Activated CD4-positive, alpha-beta memory T cell treated with anti-CD3 and anti-CD28 coated beads for 36 hours (primary cell): ENCODE measurements around the gene APBA2. TPM values are rescaled to one million over a fixed set of nuclear protein-coding genes. Genes with fewer than 3 reads are reported as not detected.
"Not testable (repeated sequence)": the region's sequence is repeated elsewhere in the genome, so short reads cannot be mapped to it uniquely, and the experiment has no call there.

ENCODE experiments used
- CTCF ChIA-PET: fragments of 350-600 bp; sonication (Branson Sonifier 250); formaldehyde crosslinking; loops from one replicate; lab custom pipeline; 2021; ENCODE audit warnings: antibody characterized with exemption, inconsistent platforms; lab: Charles Lee
- POLR2A ChIA-PET: fragments of 350-600 bp; sonication (Branson Sonifier 250); formaldehyde crosslinking; loops from one replicate; lab custom pipeline; 2021; ENCODE audit warnings: antibody characterized with exemption; lab: Charles Lee
- DNase-seq: peaks from one replicate; pipeline ENCODE4 v3.0.0-alpha.2; 2020
- H3K27ac Mint-ChIP-seq: one replicate; pipeline ENCODE4 v1.8.0; 2021; ENCODE audit warnings: mixed read lengths
- H3K27me3 Mint-ChIP-seq: one replicate; pipeline ENCODE4 v1.8.0; 2021; ENCODE audit warnings: mixed read lengths
- H3K36me3 Mint-ChIP-seq: one replicate; pipeline ENCODE4 v1.8.0; 2021; ENCODE audit warnings: mixed read lengths
- H3K4me1 Mint-ChIP-seq: one replicate; pipeline ENCODE4 v1.8.0; 2021; ENCODE audit warnings: low read depth, mixed read lengths
- H3K4me3 Mint-ChIP-seq: one replicate; pipeline ENCODE4 v1.8.0; 2021; ENCODE audit warnings: mild to moderate bottlenecking, mixed read lengths
- H3K9me3 Mint-ChIP-seq: one replicate; pipeline ENCODE4 v1.8.0; 2021; ENCODE audit warnings: mixed read lengths
- intact Hi-C: fragments of 100-400 bp; cut with micrococcal nuclease; formaldehyde crosslinking; loops from one replicate; pipeline ENCODE4 v1.15.1; 2023
- total RNA-seq, 2 experiments: library from RNA; stranded (reverse); gene quantifications; one replicate each; pipeline ENCODE4 v1.2.3, GENCODE V29; 2021

Gene APBA2
- total RNA-seq, 2 experiments from 2014 or later = 6.4 to 8.9 TPM

DNA sequence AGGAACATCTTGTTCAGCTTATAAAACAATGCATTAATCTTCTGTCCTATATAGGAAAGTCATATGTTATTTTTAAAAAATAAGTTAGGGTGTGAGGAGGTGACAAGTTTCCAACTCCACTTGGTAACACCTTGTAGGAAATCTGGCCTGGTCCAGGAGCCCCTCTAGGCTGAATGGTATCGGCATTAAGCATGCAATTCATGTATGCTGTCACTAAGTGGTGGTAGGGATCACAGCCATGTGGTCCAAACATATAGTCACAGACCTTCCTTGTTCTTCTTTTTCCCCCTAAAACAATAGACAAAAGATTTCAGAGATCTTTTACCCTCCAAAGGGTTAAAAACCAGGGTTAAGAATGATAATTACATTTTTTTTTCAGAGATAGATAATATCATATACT, 4.2 kb upstream of the APBA2 start:
- intact Hi-C loops = no loop called here
- ChIA-PET POLR2A (no interaction called here), CTCF (no interaction called here)
- H3K27ac Mint-ChIP-seq = no peak overlapping the region
- no peaks in the 10 kb centered on the region for H3K9me3 Mint-ChIP-seq
- no peaks in the 10 kb centered on the region for H3K4me1 Mint-ChIP-seq
- H3K27me3 Mint-ChIP-seq = no peaks in the 10 kb centered on the region
- no peak overlapping the region for H3K4me3 Mint-ChIP-seq
- DNase-seq = no peak
- H3K36me3 Mint-ChIP-seq = no peaks in the 10 kb centered on the region

GRCh38 chr15:28884151-28884940, 1.4 kb upstream of the APBA2 start:
- CTCF ChIA-PET = interaction anchor here (1.4 kb wide), 1 partner anchor 91 kb away, joined by 4 read pairs; no protein-coding TSS in a partner anchor
- H3K4me3 Mint-ChIP-seq = no peak overlapping the region
- POLR2A ChIA-PET = no interaction called here
- no peak for DNase-seq
- no peaks in the 10 kb centered on the region for H3K36me3 Mint-ChIP-seq
- H3K9me3 Mint-ChIP-seq = no peaks in the 10 kb centered on the region
- peaks cover 20% of the 10 kb centered on the region for H3K4me1 Mint-ChIP-seq
- intact Hi-C loops = no loop called here
- H3K27me3 Mint-ChIP-seq = no peaks in the 10 kb centered on the region
- H3K27ac Mint-ChIP-seq = no peak overlapping the region

DNA sequence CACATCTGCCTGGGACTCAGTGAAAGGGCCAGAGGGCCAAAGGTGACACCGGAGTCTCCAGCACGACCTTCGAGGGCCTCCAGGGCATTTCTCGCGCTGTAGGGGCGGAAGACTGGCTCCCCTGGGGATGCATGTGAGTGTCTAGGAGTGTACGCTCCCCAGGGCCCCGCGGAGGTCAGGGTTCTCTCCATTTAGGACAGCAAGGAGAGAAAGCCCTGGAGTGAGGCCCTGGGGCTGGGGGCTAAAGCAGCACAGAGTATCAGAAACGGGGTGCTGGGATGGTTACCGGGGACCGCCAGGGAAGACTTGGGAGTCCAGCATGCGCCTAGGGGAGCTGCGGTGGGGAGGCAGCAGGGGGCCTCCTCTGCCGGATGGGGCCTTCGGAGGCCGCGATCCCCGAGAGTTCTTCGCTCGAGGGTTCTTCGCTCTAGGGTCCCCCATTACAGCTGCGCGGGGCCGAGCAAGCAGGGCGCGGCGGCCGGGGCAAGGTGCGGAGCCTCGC, 595 bp upstream of the APBA2 start:
- intact Hi-C loops = loop anchor here (5.0 kb wide), 1 partner anchor 207 kb away; no protein-coding TSS in a partner anchor
- CTCF ChIA-PET = interaction anchor here (0.6 to 1.4 kb wide), 4 partner anchors 10 to 206 kb away, joined by 3 to 4 read pairs (median 3); no protein-coding TSS in a partner anchor
- no peaks in the 10 kb centered on the region for H3K36me3 Mint-ChIP-seq
- POLR2A ChIA-PET = no interaction called here
- no peak for DNase-seq
- H3K27ac Mint-ChIP-seq = no peak overlapping the region
- no peaks in the 10 kb centered on the region for H3K27me3 Mint-ChIP-seq
- H3K9me3 Mint-ChIP-seq = no peaks in the 10 kb centered on the region
- H3K4me1 Mint-ChIP-seq = peaks cover 28% of the 10 kb centered on the region
- peak overlapping the region; percentile 50 for H3K4me3 Mint-ChIP-seq

DNA sequence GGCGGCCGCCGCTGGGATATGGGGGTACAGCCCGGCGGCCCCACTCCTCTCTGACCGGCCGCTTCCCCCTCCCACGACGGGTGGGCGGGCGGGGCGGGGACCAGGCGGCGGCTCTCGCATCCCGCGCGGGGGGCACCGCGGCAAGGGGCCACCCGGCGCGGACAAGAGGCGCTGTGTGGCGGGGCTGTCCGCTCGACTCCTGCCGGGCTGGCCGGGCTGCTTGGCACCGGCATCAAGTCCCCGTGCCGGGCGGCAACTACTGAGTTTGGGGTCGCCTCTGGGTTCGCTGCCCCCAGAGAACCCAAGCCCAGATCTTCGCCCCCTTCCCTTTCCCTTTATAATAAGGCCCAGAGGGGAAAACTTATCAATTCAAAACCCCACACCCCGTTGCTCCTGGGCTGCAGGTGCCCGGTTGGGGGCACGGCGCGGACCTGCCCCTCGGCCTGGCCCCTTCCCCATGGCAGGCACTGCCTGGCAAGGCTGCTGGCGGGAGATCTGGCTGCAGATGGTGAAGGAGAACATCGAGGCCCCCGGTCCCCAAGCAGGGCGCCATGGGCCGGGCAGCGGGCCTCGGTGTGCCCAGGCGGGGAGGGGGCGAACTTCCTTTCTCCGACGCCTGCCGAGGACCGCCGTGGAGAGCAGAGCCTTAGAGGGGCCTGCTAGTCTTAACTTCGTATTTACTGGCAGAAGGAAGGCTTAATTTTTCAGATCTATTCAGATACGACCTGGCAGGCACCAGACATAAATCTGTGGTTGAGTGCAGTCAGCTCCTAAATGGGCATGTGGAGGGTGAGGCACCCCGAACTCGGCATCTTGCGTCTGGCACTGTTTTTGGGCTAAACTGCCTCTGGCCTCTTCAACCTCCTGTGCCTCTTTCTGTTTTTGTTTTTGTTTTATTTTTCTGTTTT, 911 bp downstream of the APBA2 start:
- Mint-ChIP-seq H3K27me3 (no peaks in the 10 kb centered on the region), H3K36me3 (no peaks in the 10 kb centered on the region), H3K9me3 (no peaks in the 10 kb centered on the region), H3K4me3 (peak overlapping the region; percentile 70), H3K4me1 (peaks cover 43% of the 10 kb centered on the region), H3K27ac (no peak overlapping the region)
- DNase-seq = no peak
- intact Hi-C loops = loop anchor here (5.0 kb wide), 1 partner anchor 206 kb away; no protein-coding TSS in a partner anchor
- CTCF ChIA-PET = no interaction called here
- POLR2A ChIA-PET = no interaction called here

- ChIA-PET CTCF (no interaction called here), POLR2A (no interaction called here)
- Mint-ChIP-seq H3K9me3 (no peaks in the 10 kb centered on the region), H3K4me3 (peak overlapping the region; percentile 70), H3K4me1 (peaks cover 46% of the 10 kb centered on the region), H3K36me3 (no peaks in the 10 kb centered on the region), H3K27ac (no peak overlapping the region), H3K27me3 (no peaks in the 10 kb centered on the region)
- intact Hi-C loops = loop anchor here (5.0 kb wide), 1 partner anchor 205 kb away; no protein-coding TSS in a partner anchor
- no peak for DNase-seq
Observed at GRCh38 chr15:28887339-28888174, 1.8 kb downstream of the APBA2 start.

GRCh38 chr15:28888302-28888894, 2.6 kb downstream of the APBA2 start:
- H3K9me3 Mint-ChIP-seq = no peaks in the 10 kb centered on the region
- ChIA-PET CTCF (no interaction called here), POLR2A (no interaction called here)
- no peak overlapping the region for H3K4me3 Mint-ChIP-seq
- no peaks in the 10 kb centered on the region for H3K36me3 Mint-ChIP-seq
- peaks cover 52% of the 10 kb centered on the region for H3K4me1 Mint-ChIP-seq
- DNase-seq = no peak
- intact Hi-C loops = loop anchor here (5.0 kb wide), 1 partner anchor 204 kb away; no protein-coding TSS in a partner anchor
- no peaks in the 10 kb centered on the region for H3K27me3 Mint-ChIP-seq
- no peak overlapping the region for H3K27ac Mint-ChIP-seq

GRCh38 chr15:28888900-28889299, 3.1 kb downstream of the APBA2 start:
- no peak for DNase-seq
- Mint-ChIP-seq H3K9me3 (no peaks in the 10 kb centered on the region), H3K4me3 (no peak overlapping the region), H3K4me1 (peaks cover 53% of the 10 kb centered on the region), H3K27me3 (no peaks in the 10 kb centered on the region), H3K27ac (no peak overlapping the region), H3K36me3 (no peaks in the 10 kb centered on the region)
- intact Hi-C loops = loop anchor here (5.0 kb wide), 1 partner anchor 203 kb away; no protein-coding TSS in a partner anchor
- ChIA-PET POLR2A (no interaction called here), CTCF (no interaction called here)

DNA sequence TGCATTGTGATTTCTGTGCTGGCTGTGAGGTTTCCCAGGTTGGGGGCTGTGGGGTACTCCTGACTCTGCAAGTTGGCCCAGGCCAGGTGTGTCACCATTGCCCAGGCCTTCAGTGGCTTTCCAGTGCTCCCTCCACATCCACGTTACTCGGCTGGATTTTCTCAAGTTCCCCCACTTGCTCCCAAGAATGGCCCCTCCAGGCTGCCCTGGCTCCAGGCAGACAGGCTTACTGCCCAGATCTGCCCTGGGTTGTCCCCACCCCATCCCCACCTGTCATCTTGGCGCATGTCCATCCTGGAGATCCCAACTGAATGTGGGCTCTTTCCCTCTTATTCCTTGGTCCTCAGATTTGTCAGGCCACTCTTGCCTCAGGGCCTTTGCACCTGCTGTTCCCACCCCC, 3.6 kb downstream of the APBA2 start:
- DNase-seq = no peak
- ChIA-PET CTCF (no interaction called here), POLR2A (no interaction called here)
- no peaks in the 10 kb centered on the region for H3K9me3 Mint-ChIP-seq
- no peaks in the 10 kb centered on the region for H3K27me3 Mint-ChIP-seq
- intact Hi-C loops = loop anchor here (5.0 kb wide), 1 partner anchor 203 kb away; no protein-coding TSS in a partner anchor
- no peaks in the 10 kb centered on the region for H3K36me3 Mint-ChIP-seq
- H3K27ac Mint-ChIP-seq = no peak overlapping the region
- H3K4me1 Mint-ChIP-seq = peaks cover 53% of the 10 kb centered on the region
- no peak overlapping the region for H3K4me3 Mint-ChIP-seq

DNA sequence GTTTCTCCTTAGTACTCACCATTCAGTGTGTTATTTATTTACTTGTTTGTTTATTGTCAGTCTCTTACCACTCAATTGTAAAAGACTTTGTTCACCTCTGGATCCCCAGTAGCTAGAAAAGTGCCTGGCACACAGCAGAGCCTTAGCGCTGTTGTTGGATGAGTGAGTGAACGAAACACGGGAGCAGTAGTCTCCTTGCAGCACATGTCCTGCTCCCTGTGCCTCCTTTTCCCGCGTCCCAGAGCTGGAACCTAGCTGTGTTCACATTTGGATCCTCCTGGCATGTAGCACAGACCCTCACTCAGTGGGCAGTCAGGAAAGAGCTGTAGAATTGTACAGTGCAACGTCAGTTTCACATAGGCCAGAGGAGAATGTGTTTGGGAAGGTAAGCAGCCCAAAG, 4.1 kb downstream of the APBA2 start:
- H3K4me3 Mint-ChIP-seq, DNase-seq, H3K9me3 Mint-ChIP-seq, CTCF ChIA-PET, H3K27ac Mint-ChIP-seq, POLR2A ChIA-PET, H3K27me3 Mint-ChIP-seq, H3K36me3 Mint-ChIP-seq: not testable (repeated sequence)
- peaks cover 53% of the 10 kb centered on the region for H3K4me1 Mint-ChIP-seq
- intact Hi-C loops = loop anchor here (5.0 kb wide), 2 partner anchors 47 to 202 kb away; no protein-coding TSS in a partner anchor

DNA sequence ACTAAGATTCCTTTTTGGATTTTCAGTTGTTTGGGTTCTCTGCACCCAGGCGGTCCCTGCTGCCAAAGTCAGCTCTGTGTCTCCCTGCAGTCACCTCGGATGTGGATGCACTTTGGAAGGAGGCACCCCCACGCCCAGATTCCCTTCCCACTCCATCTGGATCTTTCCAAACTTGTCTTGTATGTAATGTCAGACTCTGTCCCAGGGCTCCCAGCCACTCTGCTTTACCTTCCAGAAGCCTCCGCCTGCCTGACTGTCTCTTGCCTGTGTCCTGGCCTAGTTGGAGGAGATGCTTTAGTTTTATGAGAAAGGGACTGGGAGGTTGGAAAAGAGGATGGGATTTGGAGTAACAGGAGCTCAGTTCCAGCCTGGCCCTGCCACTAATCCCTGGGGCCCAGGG, 4.5 kb downstream of the APBA2 start:
- H3K27ac Mint-ChIP-seq = peak overlapping the region; percentile 68

More for the DNA sequence above, 4.5 kb downstream of the APBA2 start:
- H3K4me1 Mint-ChIP-seq = peaks cover 53% of the 10 kb centered on the region
- H3K27me3 Mint-ChIP-seq, H3K36me3 Mint-ChIP-seq, H3K9me3 Mint-ChIP-seq, CTCF ChIA-PET, DNase-seq, POLR2A ChIA-PET: not testable (repeated sequence)
- H3K4me3 Mint-ChIP-seq = peak overlapping the region; percentile 14
- intact Hi-C loops = loop anchor here (5.0 kb wide), 1 partner anchor 47 kb away; no protein-coding TSS in a partner anchor
